K562 treated with DMSO at 1 percent for 24 hours (cell line): ENCODE measurements around the gene SUPT20H. TPM values are rescaled to one million over a fixed set of nuclear protein-coding genes. Genes with fewer than 3 reads are reported as not detected.

Experiments
- total RNA-seq: library from RNA; unstranded; fragments of 300-600 nt; gene quantifications from 2 replicates; pipeline ENCODE4 v1.2.3, GENCODE V29; 2022; ENCODE audit warnings: low read depth; ENCODE audit not compliant: insufficient read depth

SUPT20H gene
- 16.4 and 21.3 TPM in 2 replicates for total RNA-seq

DNA sequence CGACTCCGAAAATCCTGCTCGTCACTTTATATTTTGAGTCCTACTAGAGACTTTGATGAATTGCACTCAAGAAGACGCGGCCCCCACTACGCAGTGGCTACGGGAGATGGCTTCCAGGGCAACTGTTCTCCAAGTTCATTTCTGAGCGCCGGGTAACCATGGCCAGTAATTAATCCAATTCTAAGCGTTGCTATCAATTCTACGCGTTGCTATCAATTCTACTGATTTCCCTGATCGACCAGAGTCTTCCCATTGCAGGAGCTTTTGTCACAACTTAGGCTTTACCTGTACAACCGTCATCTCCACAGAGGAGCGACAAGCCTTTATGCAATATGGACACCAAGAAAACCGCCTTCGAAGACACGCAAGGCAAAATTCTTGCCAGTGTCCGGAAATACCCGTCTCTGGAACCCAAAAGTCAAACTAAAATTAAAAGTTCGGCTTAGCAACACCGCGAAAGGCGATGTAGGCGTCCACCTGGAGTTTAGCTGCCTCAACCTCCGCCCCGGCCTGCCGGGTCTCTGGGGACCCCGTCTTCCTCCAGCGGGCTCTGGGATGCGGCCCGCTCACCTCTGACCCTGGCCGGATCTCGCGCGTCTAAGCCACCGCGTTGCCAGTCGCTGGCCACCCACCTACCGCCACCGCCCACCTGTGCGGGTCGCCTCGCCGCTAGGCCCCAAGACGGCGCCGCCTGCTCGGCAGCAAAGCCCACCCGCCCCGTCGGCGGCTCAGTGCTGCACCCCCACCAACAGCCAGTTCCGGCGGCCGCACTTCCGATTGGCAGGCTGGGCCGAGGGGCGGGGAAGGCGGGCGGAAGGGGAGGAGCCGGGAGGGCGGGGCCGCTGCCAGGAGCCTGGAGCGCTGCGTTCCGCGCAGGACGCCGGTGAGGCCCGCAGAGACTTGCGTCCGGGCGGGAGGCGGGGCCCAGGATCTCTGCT is at the start of gene SUPT20H:
Gene SUPT20H (minus strand): TSS at position 779 of the 938 bp plus-strand sequence. CDS start 8,198 bp downstream, outside the sequence.

DNA sequence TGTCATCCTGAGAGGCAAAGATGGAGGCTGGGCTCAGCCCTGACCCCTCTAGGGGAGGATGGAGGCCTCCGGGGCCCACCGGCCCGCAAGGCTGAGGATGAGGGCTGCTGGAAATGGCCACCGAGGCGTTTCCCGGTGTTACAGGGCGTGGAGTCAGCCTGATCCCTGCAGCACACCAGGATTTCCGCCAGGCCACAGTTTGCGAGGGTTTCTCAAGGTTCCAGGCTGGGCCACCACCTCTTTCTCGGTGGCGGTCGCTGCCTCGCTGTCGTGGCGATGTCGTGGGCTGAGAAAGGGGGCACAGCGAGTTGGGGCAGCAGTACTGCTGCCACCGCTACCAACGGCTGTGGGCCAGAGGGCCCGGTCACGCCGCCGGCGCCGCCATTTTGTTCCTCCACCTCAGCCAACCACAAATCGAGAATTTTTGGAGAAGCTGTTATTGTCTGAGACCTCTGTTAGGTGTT is 45.8 kb upstream of the SUPT20H start, which contains the start of gene CSNK1A1L:
Gene CSNK1A1L (minus strand): TSS at position 414 of the 464 bp plus-strand sequence. CDS start 408 bp downstream, at position 6.

DNA sequence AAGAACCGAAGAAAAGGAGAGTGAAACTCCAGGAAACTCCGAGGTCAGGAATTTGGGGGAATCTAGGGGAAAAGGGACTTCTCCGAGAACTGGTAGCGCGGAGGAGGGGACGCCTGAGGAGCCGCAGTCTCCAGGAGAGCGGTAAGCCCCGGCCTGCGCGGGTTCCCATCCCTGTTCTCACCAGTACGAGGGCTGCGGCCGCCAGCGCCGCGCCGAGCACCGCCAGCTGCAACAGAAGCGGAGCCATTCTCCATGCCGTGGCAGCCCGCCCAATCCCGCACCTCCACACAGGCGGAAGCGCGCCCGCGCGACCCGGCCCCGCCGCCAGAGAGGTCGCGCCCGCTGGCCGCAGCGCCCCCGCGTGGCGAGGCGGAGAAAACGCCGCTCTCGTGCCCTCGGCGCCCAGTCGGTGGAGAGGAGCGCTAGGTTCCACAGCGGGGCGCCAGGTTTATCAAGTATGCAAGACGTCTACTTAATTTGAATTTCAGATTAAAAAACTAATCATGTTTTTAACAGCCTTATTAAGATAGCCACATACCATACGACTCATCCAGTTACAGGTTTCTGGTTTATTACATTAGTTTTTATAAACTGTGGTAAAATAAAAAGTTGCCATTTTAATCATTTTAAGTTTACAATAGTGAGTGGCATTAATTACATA is 60.3 kb downstream of the SUPT20H start, which contains the start of gene ALG5:
Gene ALG5 (minus strand): TSS at position 287 of the 661 bp plus-strand sequence. CDS start 40 bp downstream, at position 247.

Other genes with a start within 250 kb of the SUPT20H start
- gene RFXAP, start 240.5 kb downstream of the SUPT20H start, total RNA-seq: 5.2 and 6.1 TPM in 2 replicates
- gene SMAD9, start 139.4 kb downstream of the SUPT20H start, total RNA-seq: 0.31 and 0.49 TPM in 2 replicates
- 17.0 and 18.9 TPM in 2 replicates for gene ALG5, start 60.3 kb downstream of the SUPT20H start, total RNA-seq
- 44.9 and 45.3 TPM in 2 replicates for gene EXOSC8, start 58.9 kb downstream of the SUPT20H start, total RNA-seq
- not detected in 2 replicates for gene CSNK1A1L, start 46.0 kb upstream of the SUPT20H start, total RNA-seq